Measurements from ENCODE around the gene ACER3. TPM values are rescaled to one million over a fixed set of nuclear protein-coding genes. Genes with fewer than 3 reads are reported as not detected.

The ACER3 gene
- total and polyA plus RNA-seq, 2 experiments from 2014 or later = 6.2 to 26.5 TPM

DNA sequence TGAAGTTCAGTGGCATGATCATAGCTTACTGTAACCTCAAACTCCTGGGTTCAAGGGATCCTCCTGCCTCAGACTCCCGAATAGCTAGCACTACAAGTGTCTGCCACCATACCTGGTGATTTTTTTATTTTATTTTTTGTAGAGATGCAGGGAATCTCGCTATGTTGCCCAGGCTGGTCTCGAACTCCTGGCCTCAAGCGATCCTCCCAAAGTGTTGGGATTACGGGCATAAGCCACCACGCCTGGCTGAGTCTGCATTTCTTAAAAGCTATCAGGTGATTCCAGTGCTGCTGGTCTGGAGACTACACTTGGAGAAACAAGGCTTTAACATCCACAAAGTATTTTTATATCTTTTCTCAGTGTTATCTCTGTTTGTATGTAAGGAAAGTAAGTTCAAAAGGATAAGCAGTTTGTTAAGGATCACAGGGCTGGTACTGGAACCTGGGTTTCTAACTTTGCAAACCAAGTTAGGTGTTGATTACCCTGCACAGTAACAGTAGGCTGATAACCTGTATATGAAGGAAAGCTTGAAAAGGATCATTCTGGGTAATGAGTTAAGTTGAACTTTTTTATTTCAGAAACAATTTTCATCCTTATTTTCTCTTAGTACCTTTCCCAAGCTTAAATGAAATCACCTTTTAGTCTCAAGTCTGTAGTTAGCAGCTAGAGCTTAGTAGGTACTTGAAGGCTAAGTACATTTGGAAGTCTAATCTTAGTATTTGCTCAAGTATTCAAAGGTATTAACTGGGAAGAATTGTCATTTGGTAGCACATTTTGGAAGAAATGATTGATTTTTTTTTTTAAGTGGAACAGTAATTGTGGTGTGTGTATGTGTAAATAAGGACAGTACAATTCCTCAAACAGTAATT is 12.5 kb downstream of the ACER3 start:
- Histone ChIP-seq H3K4me3 (no peak overlapping the region), H3K27me3 (ENCODE audit: insufficient read depth) (no peaks in the 10 kb centered on the region), H3K9me2 (ENCODE audit: insufficient read depth) (no peaks in the 10 kb centered on the region), H3K79me2 (replicated peaks; ENCODE audit: insufficient read depth) (no peaks in the 10 kb centered on the region; the same call in 1 of the 2 replicates), H3K27ac (ENCODE audit: low read depth) (no peak overlapping the region), H2AFZ (no peak overlapping the region), H4K20me1 (replicated peaks; ENCODE audit: insufficient read depth) (peaks cover 6% of the 10 kb centered on the region; the same call in 1 of the 2 replicates), H3F3A (replicated peaks; ENCODE audit: low read depth) (no peaks in the 10 kb centered on the region), H3K4me2 (no peak overlapping the region), H3K4me1 (ENCODE audit: insufficient read depth) (0 out of 2 replicates have a peak, but pooled peaks cover 5% of the 10 kb centered on the region), H3K36me3 (ENCODE audit: insufficient read depth) (no peaks in the 10 kb centered on the region)
- no peaks in the 10 kb centered on the region for H3K9me3 Mint-ChIP-seq
- H3K27me3 Mint-ChIP-seq (ENCODE audit: insufficient read depth, low read depth, poor library complexity) = no peaks in the 10 kb centered on the region
- TF ChIP-seq POLR2AphosphoS5 (IDR thresholded peaks at IDR 0.05; ENCODE audit: low read depth) (no peak), ZNF331 (CRISPR knock-in tag; IDR thresholded peaks at IDR 0.05; ENCODE audit: low read depth) (no peak), EZH2phosphoT487 (IDR thresholded peaks at IDR 0.05; ENCODE audit: unreplicated experiment) (no peak), EZH2 (IDR thresholded peaks at IDR 0.05; ENCODE audit: low read depth, unreplicated experiment) (no peak), CREB1 (CRISPR knock-in tag; IDR thresholded peaks at IDR 0.05; ENCODE audit: low read depth) (no peak), NANOG (IDR thresholded peaks at IDR 0.05; ENCODE audit: borderline replicate concordance) (no peak), JUNB (IDR thresholded peaks at IDR 0.05; ENCODE audit: unreplicated experiment) (no peak), ZNF114 (CRISPR knock-in tag; IDR thresholded peaks at IDR 0.05) (no peak), STAT1 (IDR thresholded peaks at IDR 0.05; ENCODE audit: unreplicated experiment) (no peak)
- TF ChIP-seq, protein P1, sequence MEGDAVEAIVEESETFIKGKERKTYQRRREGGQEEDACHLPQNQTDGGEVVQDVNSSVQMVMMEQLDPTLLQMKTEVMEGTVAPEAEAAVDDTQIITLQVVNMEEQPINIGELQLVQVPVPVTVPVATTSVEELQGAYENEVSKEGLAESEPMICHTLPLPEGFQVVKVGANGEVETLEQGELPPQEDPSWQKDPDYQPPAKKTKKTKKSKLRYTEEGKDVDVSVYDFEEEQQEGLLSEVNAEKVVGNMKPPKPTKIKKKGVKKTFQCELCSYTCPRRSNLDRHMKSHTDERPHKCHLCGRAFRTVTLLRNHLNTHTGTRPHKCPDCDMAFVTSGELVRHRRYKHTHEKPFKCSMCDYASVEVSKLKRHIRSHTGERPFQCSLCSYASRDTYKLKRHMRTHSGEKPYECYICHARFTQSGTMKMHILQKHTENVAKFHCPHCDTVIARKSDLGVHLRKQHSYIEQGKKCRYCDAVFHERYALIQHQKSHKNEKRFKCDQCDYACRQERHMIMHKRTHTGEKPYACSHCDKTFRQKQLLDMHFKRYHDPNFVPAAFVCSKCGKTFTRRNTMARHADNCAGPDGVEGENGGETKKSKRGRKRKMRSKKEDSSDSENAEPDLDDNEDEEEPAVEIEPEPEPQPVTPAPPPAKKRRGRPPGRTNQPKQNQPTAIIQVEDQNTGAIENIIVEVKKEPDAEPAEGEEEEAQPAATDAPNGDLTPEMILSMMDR (conservative IDR thresholded peaks at IDR 0.05; ENCODE audit: low read depth in 2 of 2) = no peak
- TF ChIP-seq, protein P2, sequence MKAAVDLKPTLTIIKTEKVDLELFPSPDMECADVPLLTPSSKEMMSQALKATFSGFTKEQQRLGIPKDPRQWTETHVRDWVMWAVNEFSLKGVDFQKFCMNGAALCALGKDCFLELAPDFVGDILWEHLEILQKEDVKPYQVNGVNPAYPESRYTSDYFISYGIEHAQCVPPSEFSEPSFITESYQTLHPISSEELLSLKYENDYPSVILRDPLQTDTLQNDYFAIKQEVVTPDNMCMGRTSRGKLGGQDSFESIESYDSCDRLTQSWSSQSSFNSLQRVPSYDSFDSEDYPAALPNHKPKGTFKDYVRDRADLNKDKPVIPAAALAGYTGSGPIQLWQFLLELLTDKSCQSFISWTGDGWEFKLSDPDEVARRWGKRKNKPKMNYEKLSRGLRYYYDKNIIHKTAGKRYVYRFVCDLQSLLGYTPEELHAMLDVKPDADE (IDR thresholded peaks at IDR 0.05) = no peak
- TF ChIP-seq, protein P3, sequence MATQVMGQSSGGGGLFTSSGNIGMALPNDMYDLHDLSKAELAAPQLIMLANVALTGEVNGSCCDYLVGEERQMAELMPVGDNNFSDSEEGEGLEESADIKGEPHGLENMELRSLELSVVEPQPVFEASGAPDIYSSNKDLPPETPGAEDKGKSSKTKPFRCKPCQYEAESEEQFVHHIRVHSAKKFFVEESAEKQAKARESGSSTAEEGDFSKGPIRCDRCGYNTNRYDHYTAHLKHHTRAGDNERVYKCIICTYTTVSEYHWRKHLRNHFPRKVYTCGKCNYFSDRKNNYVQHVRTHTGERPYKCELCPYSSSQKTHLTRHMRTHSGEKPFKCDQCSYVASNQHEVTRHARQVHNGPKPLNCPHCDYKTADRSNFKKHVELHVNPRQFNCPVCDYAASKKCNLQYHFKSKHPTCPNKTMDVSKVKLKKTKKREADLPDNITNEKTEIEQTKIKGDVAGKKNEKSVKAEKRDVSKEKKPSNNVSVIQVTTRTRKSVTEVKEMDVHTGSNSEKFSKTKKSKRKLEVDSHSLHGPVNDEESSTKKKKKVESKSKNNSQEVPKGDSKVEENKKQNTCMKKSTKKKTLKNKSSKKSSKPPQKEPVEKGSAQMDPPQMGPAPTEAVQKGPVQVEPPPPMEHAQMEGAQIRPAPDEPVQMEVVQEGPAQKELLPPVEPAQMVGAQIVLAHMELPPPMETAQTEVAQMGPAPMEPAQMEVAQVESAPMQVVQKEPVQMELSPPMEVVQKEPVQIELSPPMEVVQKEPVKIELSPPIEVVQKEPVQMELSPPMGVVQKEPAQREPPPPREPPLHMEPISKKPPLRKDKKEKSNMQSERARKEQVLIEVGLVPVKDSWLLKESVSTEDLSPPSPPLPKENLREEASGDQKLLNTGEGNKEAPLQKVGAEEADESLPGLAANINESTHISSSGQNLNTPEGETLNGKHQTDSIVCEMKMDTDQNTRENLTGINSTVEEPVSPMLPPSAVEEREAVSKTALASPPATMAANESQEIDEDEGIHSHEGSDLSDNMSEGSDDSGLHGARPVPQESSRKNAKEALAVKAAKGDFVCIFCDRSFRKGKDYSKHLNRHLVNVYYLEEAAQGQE (IDR thresholded peaks at IDR 0.05; ENCODE audit: unreplicated experiment) = no peak
- TF ChIP-seq, protein P4, sequence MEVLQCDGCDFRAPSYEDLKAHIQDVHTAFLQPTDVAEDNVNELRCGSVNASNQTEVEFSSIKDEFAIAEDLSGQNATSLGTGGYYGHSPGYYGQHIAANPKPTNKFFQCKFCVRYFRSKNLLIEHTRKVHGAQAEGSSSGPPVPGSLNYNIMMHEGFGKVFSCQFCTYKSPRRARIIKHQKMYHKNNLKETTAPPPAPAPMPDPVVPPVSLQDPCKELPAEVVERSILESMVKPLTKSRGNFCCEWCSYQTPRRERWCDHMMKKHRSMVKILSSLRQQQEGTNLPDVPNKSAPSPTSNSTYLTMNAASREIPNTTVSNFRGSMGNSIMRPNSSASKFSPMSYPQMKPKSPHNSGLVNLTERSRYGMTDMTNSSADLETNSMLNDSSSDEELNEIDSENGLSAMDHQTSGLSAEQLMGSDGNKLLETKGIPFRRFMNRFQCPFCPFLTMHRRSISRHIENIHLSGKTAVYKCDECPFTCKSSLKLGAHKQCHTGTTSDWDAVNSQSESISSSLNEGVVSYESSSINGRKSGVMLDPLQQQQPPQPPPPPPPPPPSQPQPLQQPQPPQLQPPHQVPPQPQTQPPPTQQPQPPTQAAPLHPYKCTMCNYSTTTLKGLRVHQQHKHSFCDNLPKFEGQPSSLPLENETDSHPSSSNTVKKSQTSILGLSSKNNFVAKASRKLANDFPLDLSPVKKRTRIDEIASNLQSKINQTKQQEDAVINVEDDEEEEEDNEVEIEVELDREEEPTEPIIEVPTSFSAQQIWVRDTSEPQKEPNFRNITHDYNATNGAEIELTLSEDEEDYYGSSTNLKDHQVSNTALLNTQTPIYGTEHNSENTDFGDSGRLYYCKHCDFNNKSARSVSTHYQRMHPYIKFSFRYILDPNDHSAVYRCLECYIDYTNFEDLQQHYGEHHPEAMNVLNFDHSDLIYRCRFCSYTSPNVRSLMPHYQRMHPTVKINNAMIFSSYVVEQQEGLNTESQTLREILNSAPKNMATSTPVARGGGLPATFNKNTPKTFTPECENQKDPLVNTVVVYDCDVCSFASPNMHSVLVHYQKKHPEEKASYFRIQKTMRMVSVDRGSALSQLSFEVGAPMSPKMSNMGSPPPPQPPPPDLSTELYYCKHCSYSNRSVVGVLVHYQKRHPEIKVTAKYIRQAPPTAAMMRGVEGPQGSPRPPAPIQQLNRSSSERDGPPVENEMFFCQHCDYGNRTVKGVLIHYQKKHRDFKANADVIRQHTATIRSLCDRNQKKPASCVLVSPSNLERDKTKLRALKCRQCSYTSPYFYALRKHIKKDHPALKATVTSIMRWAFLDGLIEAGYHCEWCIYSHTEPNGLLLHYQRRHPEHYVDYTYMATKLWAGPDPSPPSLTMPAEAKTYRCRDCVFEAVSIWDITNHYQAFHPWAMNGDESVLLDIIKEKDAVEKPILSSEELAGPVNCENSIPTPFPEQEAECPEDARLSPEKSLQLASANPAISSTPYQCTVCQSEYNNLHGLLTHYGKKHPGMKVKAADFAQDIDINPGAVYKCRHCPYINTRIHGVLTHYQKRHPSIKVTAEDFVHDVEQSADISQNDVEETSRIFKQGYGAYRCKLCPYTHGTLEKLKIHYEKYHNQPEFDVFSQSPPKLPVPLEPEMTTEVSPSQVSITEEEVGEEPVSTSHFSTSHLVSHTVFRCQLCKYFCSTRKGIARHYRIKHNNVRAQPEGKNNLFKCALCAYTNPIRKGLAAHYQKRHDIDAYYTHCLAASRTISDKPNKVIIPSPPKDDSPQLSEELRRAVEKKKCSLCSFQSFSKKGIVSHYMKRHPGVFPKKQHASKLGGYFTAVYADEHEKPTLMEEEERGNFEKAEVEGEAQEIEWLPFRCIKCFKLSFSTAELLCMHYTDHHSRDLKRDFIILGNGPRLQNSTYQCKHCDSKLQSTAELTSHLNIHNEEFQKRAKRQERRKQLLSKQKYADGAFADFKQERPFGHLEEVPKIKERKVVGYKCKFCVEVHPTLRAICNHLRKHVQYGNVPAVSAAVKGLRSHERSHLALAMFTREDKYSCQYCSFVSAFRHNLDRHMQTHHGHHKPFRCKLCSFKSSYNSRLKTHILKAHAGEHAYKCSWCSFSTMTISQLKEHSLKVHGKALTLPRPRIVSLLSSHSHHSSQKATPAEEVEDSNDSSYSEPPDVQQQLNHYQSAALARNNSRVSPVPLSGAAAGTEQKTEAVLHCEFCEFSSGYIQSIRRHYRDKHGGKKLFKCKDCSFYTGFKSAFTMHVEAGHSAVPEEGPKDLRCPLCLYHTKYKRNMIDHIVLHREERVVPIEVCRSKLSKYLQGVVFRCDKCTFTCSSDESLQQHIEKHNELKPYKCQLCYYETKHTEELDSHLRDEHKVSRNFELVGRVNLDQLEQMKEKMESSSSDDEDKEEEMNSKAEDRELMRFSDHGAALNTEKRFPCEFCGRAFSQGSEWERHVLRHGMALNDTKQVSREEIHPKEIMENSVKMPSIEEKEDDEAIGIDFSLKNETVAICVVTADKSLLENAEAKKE (CRISPR knock-in tag; IDR thresholded peaks at IDR 0.05) = no peak
- DNase-seq (ENCODE audit: low spot score) (no peak), ATAC-seq (no peak)
- H3K27ac Mint-ChIP-seq = no peak overlapping the region
- H3K36me3 Mint-ChIP-seq (ENCODE audit: low read depth) = peaks cover 11% of the 10 kb centered on the region
- no peak overlapping the region for H3K4me3 Mint-ChIP-seq
- H3K4me1 Mint-ChIP-seq = peaks cover 4% of the 10 kb centered on the region; the same call in 2 of the 3 replicates
